Sigmoid colon (tissue), 4 donors: Measurements from ENCODE around the gene DENND2A.

Experiments
- EP300 ChIP-seq, 4 donors: sonication (generic); formaldehyde crosslinking; IDR thresholded peaks; one replicate each; pipeline ENCODE4 v1.6.1; 2017; ENCODE audit warnings: antibody characterized with exemption in 4 of 4
- TF ChIP-seq, protein P1 (sequence below), 4 experiments: fragments of 450-650 bp in 3 of 4; fragments of 200-600 bp in 1 of 4; IDR thresholded peaks; one replicate each; pipeline ENCODE4 v1.5.1; 2016 to 2019; ENCODE audit warnings: antibody characterized with exemption in 4 of 4, mild to moderate bottlenecking in 3 of 4, moderate library complexity in 2 of 4

- TF ChIP-seq EP300 (IDR thresholded peaks at IDR 0.05): no peak
- TF ChIP-seq, protein P1, sequence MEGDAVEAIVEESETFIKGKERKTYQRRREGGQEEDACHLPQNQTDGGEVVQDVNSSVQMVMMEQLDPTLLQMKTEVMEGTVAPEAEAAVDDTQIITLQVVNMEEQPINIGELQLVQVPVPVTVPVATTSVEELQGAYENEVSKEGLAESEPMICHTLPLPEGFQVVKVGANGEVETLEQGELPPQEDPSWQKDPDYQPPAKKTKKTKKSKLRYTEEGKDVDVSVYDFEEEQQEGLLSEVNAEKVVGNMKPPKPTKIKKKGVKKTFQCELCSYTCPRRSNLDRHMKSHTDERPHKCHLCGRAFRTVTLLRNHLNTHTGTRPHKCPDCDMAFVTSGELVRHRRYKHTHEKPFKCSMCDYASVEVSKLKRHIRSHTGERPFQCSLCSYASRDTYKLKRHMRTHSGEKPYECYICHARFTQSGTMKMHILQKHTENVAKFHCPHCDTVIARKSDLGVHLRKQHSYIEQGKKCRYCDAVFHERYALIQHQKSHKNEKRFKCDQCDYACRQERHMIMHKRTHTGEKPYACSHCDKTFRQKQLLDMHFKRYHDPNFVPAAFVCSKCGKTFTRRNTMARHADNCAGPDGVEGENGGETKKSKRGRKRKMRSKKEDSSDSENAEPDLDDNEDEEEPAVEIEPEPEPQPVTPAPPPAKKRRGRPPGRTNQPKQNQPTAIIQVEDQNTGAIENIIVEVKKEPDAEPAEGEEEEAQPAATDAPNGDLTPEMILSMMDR (IDR thresholded peaks at IDR 0.05): no peak
Measured at GRCh38 chr7:140542228-140542603, 98.4 kb downstream of the DENND2A start.
